ENCODE measurements around the gene IRF8. TPM values are rescaled to one million over a fixed set of nuclear protein-coding genes. Genes with fewer than 3 reads are reported as not detected.

IRF8 gene
- polyA plus RNA-seq, 1 experiment: not detected

GRCh38 chr16:85918436-85918835 is 19.5 kb downstream of the IRF8 start:
- ChIA-PET POLR2A (no interaction called here), CTCF (no interaction called here)
- Histone ChIP-seq H3K27ac (ENCODE audit: low read depth, low read length) (no peak overlapping the region), H3K27me3 (ENCODE audit: control insufficient read depth, insufficient read depth, low read length) (peaks cover 10% of the 10 kb centered on the region), H3K9me3 (ENCODE audit: control insufficient read depth, insufficient read depth, low read length) (no peaks in the 10 kb centered on the region), H3K4me3 (ENCODE audit: low read depth, low read length) (no peak overlapping the region)
- TF ChIP-seq, protein P1, sequence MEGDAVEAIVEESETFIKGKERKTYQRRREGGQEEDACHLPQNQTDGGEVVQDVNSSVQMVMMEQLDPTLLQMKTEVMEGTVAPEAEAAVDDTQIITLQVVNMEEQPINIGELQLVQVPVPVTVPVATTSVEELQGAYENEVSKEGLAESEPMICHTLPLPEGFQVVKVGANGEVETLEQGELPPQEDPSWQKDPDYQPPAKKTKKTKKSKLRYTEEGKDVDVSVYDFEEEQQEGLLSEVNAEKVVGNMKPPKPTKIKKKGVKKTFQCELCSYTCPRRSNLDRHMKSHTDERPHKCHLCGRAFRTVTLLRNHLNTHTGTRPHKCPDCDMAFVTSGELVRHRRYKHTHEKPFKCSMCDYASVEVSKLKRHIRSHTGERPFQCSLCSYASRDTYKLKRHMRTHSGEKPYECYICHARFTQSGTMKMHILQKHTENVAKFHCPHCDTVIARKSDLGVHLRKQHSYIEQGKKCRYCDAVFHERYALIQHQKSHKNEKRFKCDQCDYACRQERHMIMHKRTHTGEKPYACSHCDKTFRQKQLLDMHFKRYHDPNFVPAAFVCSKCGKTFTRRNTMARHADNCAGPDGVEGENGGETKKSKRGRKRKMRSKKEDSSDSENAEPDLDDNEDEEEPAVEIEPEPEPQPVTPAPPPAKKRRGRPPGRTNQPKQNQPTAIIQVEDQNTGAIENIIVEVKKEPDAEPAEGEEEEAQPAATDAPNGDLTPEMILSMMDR (IDR thresholded peaks at IDR 0.05; ENCODE audit: low read depth, low read length): no peak
- no peak for DNase-seq (ENCODE audit: low read depth, low spot score)

DNA sequence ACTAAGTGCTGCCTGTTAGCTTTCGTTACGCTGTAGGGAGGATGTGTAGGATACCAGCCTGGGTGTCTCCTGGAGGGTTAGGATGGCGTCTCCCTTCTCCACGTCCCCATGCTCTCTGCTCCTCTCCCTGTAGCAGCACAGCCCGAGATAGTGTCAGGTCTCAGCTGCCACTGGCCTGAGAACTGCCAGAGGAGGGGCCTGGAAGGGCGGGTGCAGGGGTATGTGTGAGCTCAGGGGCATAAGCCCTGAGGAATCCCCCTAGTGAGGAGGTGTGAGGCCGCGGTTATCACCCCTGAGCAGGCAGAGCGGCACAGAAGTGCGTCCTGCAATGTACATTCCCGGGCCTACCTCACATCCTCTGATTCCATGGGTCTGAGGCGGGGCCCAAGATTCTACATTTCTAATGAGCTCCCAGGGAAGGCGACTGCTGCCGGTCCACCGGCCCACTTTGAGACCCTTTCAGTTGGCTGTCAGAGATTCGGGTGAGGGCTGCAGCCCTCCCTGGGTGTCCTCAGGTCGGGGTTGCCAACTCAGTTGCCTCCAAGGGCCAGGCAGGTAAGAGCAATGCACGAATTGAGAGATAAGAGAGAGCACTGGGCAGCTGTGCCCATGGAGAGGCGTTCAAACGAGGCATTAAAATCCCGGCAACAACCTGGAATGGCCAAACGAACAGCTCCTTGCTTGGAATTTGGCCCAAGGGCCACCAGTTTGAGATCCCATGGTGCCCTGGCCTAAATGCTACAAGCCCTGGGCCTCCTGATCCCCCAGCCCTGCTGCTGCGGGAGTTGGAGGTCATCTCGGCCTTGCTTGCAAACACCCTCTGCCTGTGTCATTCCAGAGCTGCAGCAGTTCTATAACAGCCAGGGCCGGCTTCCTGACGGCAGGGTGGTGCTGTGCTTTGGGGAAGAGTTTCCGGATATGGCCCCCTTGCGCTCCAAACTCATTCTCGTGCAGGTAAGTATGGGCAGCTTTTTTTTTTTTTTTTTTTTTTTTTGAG is 20.6 kb downstream of the IRF8 start:
- Histone ChIP-seq H3K27me3 (ENCODE audit: control insufficient read depth, insufficient read depth, low read length) (peaks cover 9% of the 10 kb centered on the region), H3K9me3 (ENCODE audit: control insufficient read depth, insufficient read depth, low read length) (no peaks in the 10 kb centered on the region), H3K4me3 (ENCODE audit: low read depth, low read length) (no peak overlapping the region), H3K27ac (ENCODE audit: low read depth, low read length) (no peak overlapping the region)
- TF ChIP-seq, protein P1 (IDR thresholded peaks at IDR 0.05; ENCODE audit: low read depth, low read length): no peak
- CTCF ChIA-PET: no interaction called here
- POLR2A ChIA-PET: no interaction called here
- no peak for DNase-seq (ENCODE audit: low read depth, low spot score)

DNA sequence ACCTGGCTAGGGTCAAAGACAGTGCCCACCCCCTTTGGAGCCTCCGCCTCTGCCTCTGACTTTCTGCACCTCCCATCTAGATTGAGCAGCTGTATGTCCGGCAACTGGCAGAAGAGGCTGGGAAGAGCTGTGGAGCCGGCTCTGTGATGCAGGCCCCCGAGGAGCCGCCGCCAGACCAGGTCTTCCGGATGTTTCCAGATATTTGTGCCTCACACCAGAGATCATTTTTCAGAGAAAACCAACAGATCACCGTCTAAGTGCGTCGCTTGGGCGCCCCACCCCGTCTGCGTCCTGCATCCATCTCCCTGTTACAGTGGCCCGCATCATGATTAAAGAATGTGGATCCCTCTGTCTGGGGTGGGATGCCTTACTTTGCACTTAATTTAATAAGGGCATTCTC is 22.1 kb downstream of the IRF8 start:
- DNase-seq (ENCODE audit: low read depth, low spot score): no peak
- no peak overlapping the region for H3K27ac ChIP-seq (ENCODE audit: low read depth, low read length)
- no peak overlapping the region for H3K4me3 ChIP-seq (ENCODE audit: low read depth, low read length)
- CTCF ChIA-PET: no interaction called here
- TF ChIP-seq, protein P1 (IDR thresholded peaks at IDR 0.05; ENCODE audit: low read depth, low read length): no peak
- peaks cover 12% of the 10 kb centered on the region for H3K27me3 ChIP-seq (ENCODE audit: control insufficient read depth, insufficient read depth, low read length)
- POLR2A ChIA-PET: no interaction called here
- H3K9me3 ChIP-seq (ENCODE audit: control insufficient read depth, insufficient read depth, low read length): no peaks in the 10 kb centered on the region

DNA sequence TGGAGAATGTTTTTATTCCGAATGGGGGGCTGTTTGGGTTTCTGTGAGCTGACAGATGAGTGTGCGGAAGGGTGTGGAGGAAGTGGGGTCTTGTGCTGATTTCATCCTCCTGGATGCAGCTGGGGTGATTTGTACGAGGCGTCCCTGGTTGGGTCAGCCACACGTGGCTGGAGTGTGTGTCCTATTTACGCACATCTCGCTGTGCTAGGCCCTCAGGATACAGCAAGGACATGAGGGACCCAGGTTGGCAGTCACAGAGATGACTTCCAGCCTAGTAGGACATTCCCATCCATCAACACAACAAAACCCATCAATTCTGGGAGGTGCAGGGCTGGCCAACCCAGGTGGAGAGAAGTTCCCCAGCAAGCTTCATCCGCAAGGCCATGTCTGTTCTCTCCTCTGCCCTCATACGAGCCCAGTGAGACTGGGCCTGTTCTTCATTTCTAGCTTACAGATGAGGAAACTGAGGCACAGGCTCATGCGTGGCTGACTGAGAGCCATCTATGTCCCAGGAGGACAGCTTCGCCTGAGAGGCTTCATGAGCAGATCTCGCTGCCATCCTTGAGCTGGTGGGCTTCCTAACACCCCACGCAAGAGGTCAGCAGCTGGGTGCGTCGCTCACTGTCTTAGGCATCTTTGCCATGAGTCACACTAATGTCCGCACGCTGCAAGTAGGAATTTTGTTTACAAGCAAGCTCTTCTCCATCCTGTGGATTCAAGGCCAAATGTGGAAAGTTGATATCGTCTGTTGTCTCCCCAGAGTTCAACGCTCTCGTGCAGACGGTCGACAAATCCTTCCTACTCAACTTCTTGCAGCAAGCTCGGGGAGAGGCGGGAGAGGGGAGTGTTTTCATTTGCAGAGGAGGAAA is 24.4 kb downstream of the IRF8 start:
- TF ChIP-seq, protein P1 (IDR thresholded peaks at IDR 0.05; ENCODE audit: low read depth, low read length): no peak
- DNase-seq (ENCODE audit: low read depth, low spot score): peak; percentile 38
- Histone ChIP-seq H3K27ac (ENCODE audit: low read depth, low read length) (no peak overlapping the region), H3K9me3 (ENCODE audit: control insufficient read depth, insufficient read depth, low read length) (no peaks in the 10 kb centered on the region), H3K4me3 (ENCODE audit: low read depth, low read length) (no peak overlapping the region), H3K27me3 (ENCODE audit: control insufficient read depth, insufficient read depth, low read length) (peaks cover 31% of the 10 kb centered on the region)
- ChIA-PET POLR2A (interaction anchor here (1.3 kb wide), 1 partner anchor 10 kb away, joined by 4 read pairs; no protein-coding TSS in a partner anchor), CTCF (interaction anchor here (1.6 kb wide), 1 partner anchor 102 kb away, joined by 4 read pairs; no protein-coding TSS in a partner anchor)
